Suprapubic skin (tissue), 4 donors: ENCODE results near the gene LRBA. TPM values are rescaled to one million over a fixed set of nuclear protein-coding genes. Genes with fewer than 3 reads are reported as not detected.

Source experiments
- DNase-seq, 2 donors: peaks; one replicate each; pipeline ENCODE4 v3.0.0-alpha.2; 2019; ENCODE audit warnings: low spot score in 2 of 2
- H3K27ac ChIP-seq: fragments of 200-600 bp; sonication (generic); one replicate; pipeline ENCODE4 v1.5.1; 2019
- H3K27me3 ChIP-seq: fragments of 200-600 bp; sonication (generic); one replicate; pipeline ENCODE4 v1.5.1; 2019
- H3K36me3 ChIP-seq: fragments of 200-600 bp; sonication (generic); one replicate; pipeline ENCODE4 v1.5.1; 2019
- H3K4me1 ChIP-seq: fragments of 200-600 bp; sonication (generic); one replicate; pipeline ENCODE4 v1.5.1; 2019
- H3K4me3 ChIP-seq: fragments of 200-600 bp; sonication (generic); one replicate; pipeline ENCODE4 v1.5.1; 2019; ENCODE audit warnings: mild to moderate bottlenecking
- H3K9me3 ChIP-seq: fragments of 200-600 bp; sonication (generic); one replicate; pipeline ENCODE4 v1.5.1; 2019
- EP300 ChIP-seq: sonication (generic); formaldehyde crosslinking; IDR thresholded peaks from one replicate; pipeline ENCODE4 v1.6.1; 2017; ENCODE audit warnings: antibody characterized with exemption
- POLR2A ChIP-seq, 2 donors: fragments of 450-650 bp; IDR thresholded peaks; one replicate each; pipeline ENCODE4 v1.6.1; 2017; ENCODE audit warnings: antibody characterized with exemption in 2 of 2, mild to moderate bottlenecking in 2 of 2, moderate library complexity in 2 of 2
- POLR2AphosphoS5 ChIP-seq, 3 donors: sonication (generic); formaldehyde crosslinking; IDR thresholded peaks; one replicate each; pipeline ENCODE4 v1.6.1; 2017; ENCODE audit warnings: antibody characterized with exemption in 3 of 3
- WGBS: methylation state at CpG from one replicate; pipeline ENCODE4 v1.1.5; 2018; 5-methylcytosine and 5-hydroxymethylcytosine counted together
- total RNA-seq, 4 donors: library from RNA; depleted of rRNA; stranded (reverse); fragments of >200 nt; gene quantifications; one replicate each; pipeline ENCODE4 v1.1.0, GENCODE V29; 2016
- TF ChIP-seq, protein P1 (sequence below), 2 donors: fragments of 200-600 bp in 1 of 2; fragments of 450-650 bp in 1 of 2; sonication (generic) in 1 of 2; IDR thresholded peaks; one replicate each; pipeline ENCODE4 v1.5.1; 2016 to 2019; ENCODE audit warnings: antibody characterized with exemption in 2 of 2, mild to moderate bottlenecking in 1 of 2, moderate library complexity in 1 of 2

Gene LRBA
- total RNA-seq, 4 donors from 2014 or later: 64.6 to 128 (median 81.0) TPM

DNA sequence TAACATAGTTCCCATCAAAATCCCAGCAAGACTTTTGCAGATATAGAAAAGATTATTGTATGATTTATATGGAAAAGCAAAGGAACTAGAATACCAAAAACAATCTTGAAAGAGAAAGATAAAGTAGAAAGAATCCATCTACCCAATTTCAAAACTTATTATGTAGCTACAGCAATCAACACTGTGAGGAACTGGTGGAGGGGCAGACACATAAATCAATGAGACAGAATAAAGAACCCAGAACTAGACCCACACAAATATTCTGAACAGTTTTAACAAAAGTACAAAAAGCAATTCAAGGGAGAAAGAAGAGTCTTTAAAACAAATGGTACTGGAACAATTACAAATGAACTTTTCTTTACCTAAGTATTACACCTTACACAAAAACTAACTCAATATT, 67.0 kb downstream of the LRBA start:
- TF ChIP-seq EP300 (no peak), POLR2AphosphoS5 (IDR thresholded peaks at IDR 0.05) (no peak), POLR2A (IDR thresholded peaks at IDR 0.05) (no peak)
- TF ChIP-seq, protein P1, sequence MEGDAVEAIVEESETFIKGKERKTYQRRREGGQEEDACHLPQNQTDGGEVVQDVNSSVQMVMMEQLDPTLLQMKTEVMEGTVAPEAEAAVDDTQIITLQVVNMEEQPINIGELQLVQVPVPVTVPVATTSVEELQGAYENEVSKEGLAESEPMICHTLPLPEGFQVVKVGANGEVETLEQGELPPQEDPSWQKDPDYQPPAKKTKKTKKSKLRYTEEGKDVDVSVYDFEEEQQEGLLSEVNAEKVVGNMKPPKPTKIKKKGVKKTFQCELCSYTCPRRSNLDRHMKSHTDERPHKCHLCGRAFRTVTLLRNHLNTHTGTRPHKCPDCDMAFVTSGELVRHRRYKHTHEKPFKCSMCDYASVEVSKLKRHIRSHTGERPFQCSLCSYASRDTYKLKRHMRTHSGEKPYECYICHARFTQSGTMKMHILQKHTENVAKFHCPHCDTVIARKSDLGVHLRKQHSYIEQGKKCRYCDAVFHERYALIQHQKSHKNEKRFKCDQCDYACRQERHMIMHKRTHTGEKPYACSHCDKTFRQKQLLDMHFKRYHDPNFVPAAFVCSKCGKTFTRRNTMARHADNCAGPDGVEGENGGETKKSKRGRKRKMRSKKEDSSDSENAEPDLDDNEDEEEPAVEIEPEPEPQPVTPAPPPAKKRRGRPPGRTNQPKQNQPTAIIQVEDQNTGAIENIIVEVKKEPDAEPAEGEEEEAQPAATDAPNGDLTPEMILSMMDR (IDR thresholded peaks at IDR 0.05): no peak
- H3K27ac ChIP-seq: no peak overlapping the region
- no peaks in the 10 kb centered on the region for H3K9me3 ChIP-seq
- peaks cover 5% of the 10 kb centered on the region for H3K4me1 ChIP-seq
- no peaks in the 10 kb centered on the region for H3K36me3 ChIP-seq
- H3K4me3 ChIP-seq: no peak overlapping the region
- no peaks in the 10 kb centered on the region for H3K27me3 ChIP-seq
- DNase-seq: no peak

DNA sequence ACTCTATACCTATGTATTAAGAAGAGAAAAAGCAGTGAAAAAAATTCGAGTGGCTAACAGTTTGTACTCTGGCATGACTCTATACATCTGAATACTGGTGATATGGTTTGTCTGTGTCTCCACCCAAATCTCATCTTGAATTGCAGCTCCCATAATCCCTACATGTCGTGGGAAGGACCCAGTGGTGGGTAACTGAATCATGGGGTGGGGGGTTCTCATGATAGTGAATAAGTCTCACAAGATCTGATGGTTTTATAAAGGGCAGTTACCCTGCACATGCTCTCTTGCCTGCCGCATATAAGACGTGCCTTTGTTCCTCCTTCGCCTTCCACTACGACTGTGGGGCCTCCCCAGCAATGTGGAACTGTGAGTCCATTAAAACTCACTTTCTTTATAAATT, 70.4 kb downstream of the LRBA start:
- H3K9me3 ChIP-seq: no peaks in the 10 kb centered on the region
- H3K36me3 ChIP-seq: no peaks in the 10 kb centered on the region
- no peak overlapping the region for H3K4me3 ChIP-seq
- TF ChIP-seq, protein P1 (IDR thresholded peaks at IDR 0.05): no peak
- TF ChIP-seq POLR2AphosphoS5 (IDR thresholded peaks at IDR 0.05): no peak
- TF ChIP-seq POLR2A (IDR thresholded peaks at IDR 0.05): no peak
- no peak for TF ChIP-seq EP300
- 89% methylated on average over 6 of the region's 6 CpGs for WGBS
- DNase-seq: no peak
- H3K4me1 ChIP-seq: no peaks in the 10 kb centered on the region
- no peaks in the 10 kb centered on the region for H3K27me3 ChIP-seq
- no peak overlapping the region for H3K27ac ChIP-seq

DNA sequence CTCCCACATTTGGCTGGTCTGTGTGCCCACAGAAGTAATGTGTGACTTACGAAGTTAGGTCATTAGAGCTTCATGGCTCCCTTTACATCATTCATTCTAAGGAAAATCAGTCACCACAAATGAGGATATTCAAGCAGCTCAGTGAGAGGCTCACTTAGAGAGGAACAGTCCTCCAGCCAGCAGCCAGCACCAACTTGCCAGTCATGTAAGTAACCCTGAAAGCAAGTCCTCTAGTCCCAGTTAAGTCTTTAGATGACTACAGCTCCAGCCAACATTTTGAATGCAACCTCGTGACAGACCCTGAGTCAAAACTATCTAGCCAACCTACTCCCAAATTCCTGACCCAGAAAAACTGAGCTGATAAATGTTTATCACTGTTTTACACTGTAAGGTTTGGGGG, 71.3 kb downstream of the LRBA start:
- no peaks in the 10 kb centered on the region for H3K9me3 ChIP-seq
- TF ChIP-seq POLR2AphosphoS5 (IDR thresholded peaks at IDR 0.05) (no peak), EP300 (no peak), POLR2A (IDR thresholded peaks at IDR 0.05) (no peak)
- TF ChIP-seq, protein P1 (IDR thresholded peaks at IDR 0.05): no peak
- no peak overlapping the region for H3K4me3 ChIP-seq
- H3K27me3 ChIP-seq: no peaks in the 10 kb centered on the region
- H3K4me1 ChIP-seq: no peaks in the 10 kb centered on the region
- 55% methylated on average over 2 of the region's 2 CpGs for WGBS
- DNase-seq: no peak
- no peaks in the 10 kb centered on the region for H3K36me3 ChIP-seq
- no peak overlapping the region for H3K27ac ChIP-seq

DNA sequence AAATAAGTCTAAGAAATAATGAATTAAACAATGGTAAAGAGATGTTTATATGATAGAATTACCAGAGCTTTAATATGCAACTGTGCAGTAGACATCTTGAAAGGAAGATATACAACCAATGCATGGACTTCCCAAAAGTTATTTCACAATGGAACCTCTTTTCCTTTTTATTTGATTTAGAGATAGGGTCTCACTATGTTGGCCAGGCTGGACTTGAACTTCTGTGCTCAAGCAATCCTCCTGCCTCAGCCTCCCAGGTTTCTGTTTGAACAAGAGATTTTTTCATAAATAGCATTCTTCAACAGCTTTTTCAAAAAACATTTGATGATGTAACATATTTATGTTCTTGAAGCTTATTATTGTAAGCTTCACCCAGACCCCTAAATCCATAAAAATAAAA, 72.0 kb downstream of the LRBA start:
- H3K27me3 ChIP-seq: no peaks in the 10 kb centered on the region
- TF ChIP-seq EP300 (no peak), POLR2AphosphoS5 (IDR thresholded peaks at IDR 0.05) (no peak), POLR2A (IDR thresholded peaks at IDR 0.05) (no peak)
- TF ChIP-seq, protein P1 (IDR thresholded peaks at IDR 0.05): no peak
- no peak for DNase-seq
- no peaks in the 10 kb centered on the region for H3K36me3 ChIP-seq
- H3K27ac ChIP-seq: no peak overlapping the region
- H3K9me3 ChIP-seq: no peaks in the 10 kb centered on the region
- no peak overlapping the region for H3K4me3 ChIP-seq
- no peaks in the 10 kb centered on the region for H3K4me1 ChIP-seq

DNA sequence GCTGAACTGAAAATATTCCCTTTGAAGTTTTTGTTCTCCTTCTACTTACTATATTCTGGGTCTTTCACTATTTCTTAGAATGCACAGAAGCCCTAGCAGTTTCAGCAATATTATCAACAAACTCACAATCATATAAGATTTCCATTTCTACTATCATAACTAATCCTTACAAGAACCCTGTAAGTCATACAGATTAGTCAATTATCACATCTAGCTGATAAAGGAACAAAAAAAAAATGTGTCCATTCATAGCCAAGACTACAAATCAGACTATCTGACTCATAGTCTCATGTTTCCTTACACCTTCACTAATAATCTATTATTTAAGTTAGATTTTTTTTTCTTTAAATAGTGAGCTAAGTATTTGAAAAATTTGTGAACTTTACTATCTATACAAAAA, 72.5 kb downstream of the LRBA start:
- TF ChIP-seq POLR2AphosphoS5 (IDR thresholded peaks at IDR 0.05): no peak
- TF ChIP-seq, protein P1 (IDR thresholded peaks at IDR 0.05): no peak
- TF ChIP-seq EP300: no peak
- no peak for TF ChIP-seq POLR2A (IDR thresholded peaks at IDR 0.05)
- no peak overlapping the region for H3K27ac ChIP-seq
- H3K36me3 ChIP-seq: no peaks in the 10 kb centered on the region
- no peak overlapping the region for H3K4me3 ChIP-seq
- no peaks in the 10 kb centered on the region for H3K27me3 ChIP-seq
- no peaks in the 10 kb centered on the region for H3K9me3 ChIP-seq
- DNase-seq: no peak
- H3K4me1 ChIP-seq: no peaks in the 10 kb centered on the region
